GM23248 (cell line): ENCODE data around the gene COL17A1. TPM values are rescaled to one million over a fixed set of nuclear protein-coding genes. Genes with fewer than 3 reads are reported as not detected.

Experiments used
- DNase-seq: peaks from one replicate; pipeline ENCODE4 v3.0.0-alpha.2; 2015
- H2AFZ ChIP-seq: fragments of 200-600 bp; sonication (generic); 2 replicates; pipeline ENCODE4 v1.6.1; 2016; ENCODE audit warnings: antibody characterized with exemption
- H3F3A ChIP-seq: fragments of 200-600 bp; sonication (generic); 2 replicates; pipeline ENCODE4 v1.6.1; 2016; ENCODE audit warnings: mild to moderate bottlenecking, antibody characterized with exemption, mixed run types; ENCODE audit not compliant: insufficient read depth
- H3K27ac ChIP-seq: fragments of 200-600 bp; sonication (generic); 2 replicates; pipeline ENCODE4 v1.5.1; 2016; ENCODE audit warnings: mild to moderate bottlenecking
- H3K27me3 ChIP-seq: fragments of 200-600 bp; sonication (generic); replicated peaks from 2 replicates; pipeline ENCODE4 v1.6.1; 2016; ENCODE audit warnings: mild to moderate bottlenecking; ENCODE audit not compliant: insufficient read depth
- H3K36me3 ChIP-seq: fragments of 200-600 bp; sonication (generic); 2 replicates; pipeline ENCODE4 v1.6.1; 2016; ENCODE audit warnings: low read depth, mild to moderate bottlenecking
- H3K4me1 ChIP-seq: fragments of 200-600 bp; sonication (generic); 2 replicates; pipeline ENCODE4 v1.6.1; 2016; ENCODE audit warnings: mild to moderate bottlenecking; ENCODE audit not compliant: insufficient read depth
- H3K4me2 ChIP-seq: fragments of 200-600 bp; sonication (generic); one replicate; pipeline ENCODE4 v1.6.1; 2016; ENCODE audit warnings: mild to moderate bottlenecking; ENCODE audit not compliant: unreplicated experiment
- H3K4me3 ChIP-seq: fragments of 200-600 bp; sonication (generic); 2 replicates; pipeline ENCODE4 v1.5.1; 2016; ENCODE audit warnings: mild to moderate bottlenecking
- H3K79me2 ChIP-seq: fragments of 200-600 bp; sonication (generic); 2 replicates; pipeline ENCODE4 v1.6.1; 2016; ENCODE audit warnings: mild to moderate bottlenecking; ENCODE audit not compliant: insufficient read depth
- H3K9ac ChIP-seq: fragments of 200-600 bp; sonication (generic); 2 replicates; pipeline ENCODE4 v1.6.1; 2016; ENCODE audit warnings: mild to moderate bottlenecking
- H3K9me2 ChIP-seq: fragments of 200-600 bp; sonication (generic); 2 replicates; pipeline ENCODE4 v1.6.1; 2016; ENCODE audit warnings: mixed run types, mild to moderate bottlenecking, moderate library complexity; ENCODE audit not compliant: insufficient read depth
- H3K9me3 ChIP-seq: fragments of 200-600 bp; sonication (generic); one replicate; pipeline ENCODE4 v1.6.1; 2017; ENCODE audit warnings: low read depth
- H4K20me1 ChIP-seq: fragments of 200-600 bp; sonication (generic); 2 replicates; pipeline ENCODE4 v1.6.0; 2016; ENCODE audit not compliant: insufficient read depth
- EZH2 ChIP-seq: fragments of 200-600 bp; sonication (generic); IDR thresholded peaks from 2 replicates; pipeline ENCODE4 v1.6.1; 2018; ENCODE audit warnings: antibody characterized with exemption, mild to moderate bottlenecking; ENCODE audit not compliant: insufficient read depth, poor library complexity, severe bottlenecking
- EZH2phosphoT487 ChIP-seq: fragments of 200-600 bp; sonication (generic); IDR thresholded peaks from 2 replicates; pipeline ENCODE4 v1.6.1; 2018; ENCODE audit warnings: antibody characterized with exemption, moderate library complexity, mild to moderate bottlenecking, low read depth; ENCODE audit not compliant: insufficient read depth
- WGBS, 2 experiments: methylation state at CpG; one replicate each; pipeline ENCODE4 v1.1.6; 2015 to 2017; ENCODE audit warnings: low lambda C conversion rate in 2 of 2, low coverage in 1 of 2; ENCODE audit errors: missing lambda C conversion rate in 2 of 2; 5-methylcytosine and 5-hydroxymethylcytosine counted together
- in situ Hi-C: fragments of 300-500 bp; cut with MboI; formaldehyde crosslinking; loops from 2 replicates; pipeline ENCODE4 v1.15.0; 2020
- polyA plus RNA-seq: library from polyadenylated mRNA; unstranded; fragments of >200 nt; fragmentation: Nextera tagmentation; extraction: Ambion mirVana; gene quantifications from 2 replicates; pipeline ENCODE4 v1.2.1, GENCODE V29; 2016
- total RNA-seq: library from RNA; depleted of rRNA; stranded (reverse); fragments of >200 nt; shearing (Covaris generic); gene quantifications from 2 replicates; pipeline ENCODE4 v1.2.3, GENCODE V29; 2014

Gene COL17A1
- total and polyA plus RNA-seq, 2 experiments from 2014 or later, result 0.51 TPM; not detected in 1

DNA sequence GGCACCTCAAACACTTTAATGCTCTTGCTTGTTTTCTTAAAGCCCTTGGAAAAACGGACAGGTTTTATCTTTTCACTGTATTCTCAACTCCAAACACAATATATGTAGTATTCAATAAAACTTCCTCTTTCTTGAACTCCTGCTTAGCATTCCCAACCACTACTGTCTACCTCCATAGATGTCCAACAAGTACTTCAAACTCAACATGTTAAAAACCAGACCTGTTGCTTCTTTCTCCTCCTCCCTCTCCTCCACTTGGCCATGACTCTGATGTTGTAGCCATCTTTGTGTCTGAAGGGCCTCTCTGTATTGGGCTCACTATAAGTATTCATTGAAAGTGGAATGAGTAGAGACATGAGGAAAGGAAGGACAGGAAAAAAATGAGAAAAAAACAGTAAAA lies 16.2 kb upstream of the COL17A1 start:
- Histone ChIP-seq H3K9me2 (no peaks in the 10 kb centered on the region), H3K4me1 (peaks cover 16% of the 10 kb centered on the region; the same call in 1 of the 2 replicates), H3K4me3 (no peak overlapping the region), H3K9ac (no peak overlapping the region), H4K20me1 (no peaks in the 10 kb centered on the region), H3K27ac (no peak overlapping the region), H3K79me2 (no peaks in the 10 kb centered on the region), H2AFZ (no peak overlapping the region), H3K36me3 (no peaks in the 10 kb centered on the region), H3F3A (no peaks in the 10 kb centered on the region), H3K4me2 (no peak overlapping the region), H3K27me3 (no peaks in the 10 kb centered on the region; the same call in 1 of the 2 replicates), H3K9me3 (no peaks in the 10 kb centered on the region)
- TF ChIP-seq EZH2phosphoT487 (no peak), EZH2 (no peak)
- WGBS, 2 experiments, result 68 to 81% methylated on average over 1 of the region's 1 CpG
- in situ Hi-C loops, result no loop called here
- no peak for DNase-seq

DNA sequence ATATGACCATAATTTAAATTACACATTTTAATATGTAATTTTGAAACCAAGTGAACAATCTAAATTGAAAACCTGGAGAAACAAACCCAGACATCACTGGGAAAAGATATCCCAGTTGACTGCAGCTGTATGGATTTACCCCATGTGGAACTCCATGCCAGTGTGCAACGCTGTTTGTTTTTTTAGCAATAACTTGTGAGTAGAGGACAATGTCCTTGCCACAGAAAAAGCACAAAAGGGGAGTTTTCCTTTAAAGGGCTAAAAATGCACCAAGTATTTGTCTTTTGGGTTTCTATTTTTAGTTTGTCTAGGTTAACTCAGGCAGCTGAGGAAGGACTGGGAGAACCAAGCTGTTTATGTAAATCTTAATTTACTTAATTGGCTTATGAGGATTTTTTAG lies 15.1 kb upstream of the COL17A1 start:
- H3K9me2 ChIP-seq, result no peaks in the 10 kb centered on the region
- no peak overlapping the region for H2AFZ ChIP-seq
- H3K9ac ChIP-seq, result no peak overlapping the region
- no peak overlapping the region for H3K27ac ChIP-seq
- H3K4me2 ChIP-seq, result no peak overlapping the region
- DNase-seq, result no peak
- H3K36me3 ChIP-seq, result no peaks in the 10 kb centered on the region
- H4K20me1 ChIP-seq, result no peaks in the 10 kb centered on the region
- H3K27me3 ChIP-seq, result no peaks in the 10 kb centered on the region; the same call in 1 of the 2 replicates
- in situ Hi-C loops, result no loop called here
- H3K9me3 ChIP-seq, result no peaks in the 10 kb centered on the region
- H3K79me2 ChIP-seq, result no peaks in the 10 kb centered on the region
- peaks cover 16% of the 10 kb centered on the region; the same call in 1 of the 2 replicates for H3K4me1 ChIP-seq
- H3K4me3 ChIP-seq, result no peak overlapping the region
- 0% methylated on average over 1 of the region's 1 CpG for WGBS, 2 experiments
- no peaks in the 10 kb centered on the region for H3F3A ChIP-seq
- TF ChIP-seq EZH2phosphoT487 (no peak), EZH2 (no peak)

DNA sequence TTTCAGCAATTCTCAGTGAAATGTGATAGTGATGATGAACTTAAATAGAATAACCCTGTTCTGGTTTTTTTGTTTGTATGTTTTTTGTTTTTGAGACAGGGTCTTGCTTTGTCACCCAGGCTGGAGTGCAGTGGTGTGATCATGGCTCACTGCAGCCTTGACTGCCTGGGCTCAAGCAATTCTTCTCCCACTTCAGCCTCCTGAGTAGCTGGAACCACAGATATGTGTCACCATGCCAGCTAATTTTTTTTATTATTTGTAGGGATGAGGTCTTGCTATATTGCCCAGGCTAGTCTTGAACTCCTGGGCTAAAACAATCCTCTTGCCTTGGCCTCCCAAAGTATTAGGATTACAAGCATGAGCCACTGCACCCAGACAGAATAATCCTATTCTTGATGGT lies 14.3 kb upstream of the COL17A1 start:
- no peaks in the 10 kb centered on the region; the same call in 1 of the 2 replicates for H3K27me3 ChIP-seq
- no peaks in the 10 kb centered on the region for H3K9me2 ChIP-seq
- H3K9me3 ChIP-seq, result no peaks in the 10 kb centered on the region
- no peak overlapping the region for H2AFZ ChIP-seq
- TF ChIP-seq EZH2phosphoT487 (no peak), EZH2 (no peak)
- H3K4me3 ChIP-seq, result no peak overlapping the region
- H3K27ac ChIP-seq, result no peak overlapping the region
- peaks cover 16% of the 10 kb centered on the region; the same call in 1 of the 2 replicates for H3K4me1 ChIP-seq
- in situ Hi-C loops, result no loop called here
- no peaks in the 10 kb centered on the region for H3K36me3 ChIP-seq
- no peak overlapping the region for H3K4me2 ChIP-seq
- peak; percentile 9 for DNase-seq
- H3K79me2 ChIP-seq, result no peaks in the 10 kb centered on the region
- no peaks in the 10 kb centered on the region for H3F3A ChIP-seq
- no peaks in the 10 kb centered on the region for H4K20me1 ChIP-seq
- H3K9ac ChIP-seq, result no peak overlapping the region

DNA sequence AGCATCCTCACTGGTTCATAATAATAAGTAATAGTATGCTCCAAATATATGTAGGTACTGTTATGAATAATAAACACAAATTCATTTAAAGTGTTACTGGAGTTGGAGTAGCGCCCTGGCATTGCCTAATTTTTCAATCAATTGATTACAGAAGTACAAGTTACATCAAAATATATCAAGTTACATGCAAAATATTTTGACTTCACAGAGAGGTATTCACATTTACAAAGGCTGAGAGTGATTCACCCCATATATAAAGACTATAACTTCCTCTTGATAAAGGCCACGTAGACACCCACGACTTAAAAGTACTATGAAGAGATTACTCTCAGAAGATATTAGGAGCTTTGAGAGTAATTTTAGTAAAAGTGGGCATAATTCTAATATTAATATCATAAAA lies 13.6 kb upstream of the COL17A1 start:
- Histone ChIP-seq H3K79me2 (no peaks in the 10 kb centered on the region), H3K4me1 (peaks cover 16% of the 10 kb centered on the region; the same call in 1 of the 2 replicates), H3K9me3 (no peaks in the 10 kb centered on the region), H4K20me1 (no peaks in the 10 kb centered on the region), H3K9me2 (no peaks in the 10 kb centered on the region), H2AFZ (no peak overlapping the region), H3K27me3 (no peaks in the 10 kb centered on the region; the same call in 1 of the 2 replicates), H3K4me3 (no peak overlapping the region), H3K4me2 (no peak overlapping the region), H3K9ac (no peak overlapping the region), H3K36me3 (no peaks in the 10 kb centered on the region), H3F3A (no peaks in the 10 kb centered on the region), H3K27ac (no peak overlapping the region)
- DNase-seq, result peak; percentile 4
- in situ Hi-C loops, result no loop called here
- WGBS, 2 experiments, result 82 to 84% methylated on average over 3 of the region's 3 CpGs
- TF ChIP-seq EZH2phosphoT487 (no peak), EZH2 (no peak)

DNA sequence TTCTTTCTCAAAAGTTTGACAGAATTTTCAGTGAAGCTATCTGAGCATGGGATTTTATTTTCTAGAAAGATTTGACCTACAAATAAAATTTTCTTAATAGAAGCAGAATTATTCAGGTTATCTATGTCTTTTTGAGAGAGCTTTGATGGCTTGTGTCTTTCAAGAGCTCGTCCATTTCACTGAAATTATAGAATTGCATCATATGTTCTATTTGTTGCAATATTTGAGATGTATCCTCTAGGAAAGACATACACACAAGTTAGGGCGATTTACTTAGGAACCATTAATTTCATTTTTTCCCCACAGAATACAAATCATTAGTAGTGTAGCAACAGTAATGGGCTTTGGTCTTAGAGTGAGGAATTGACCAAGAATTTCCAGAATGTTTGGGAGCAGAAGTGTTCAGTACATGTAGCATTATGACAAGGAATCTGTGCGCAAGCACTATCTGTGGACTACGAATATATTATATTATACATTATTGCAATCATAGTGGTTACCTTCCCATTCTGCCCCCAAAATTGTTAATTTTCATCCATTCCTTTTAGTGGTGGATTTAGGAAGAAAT lies 12.8 kb upstream of the COL17A1 start:
- no peaks in the 10 kb centered on the region for H3K36me3 ChIP-seq
- DNase-seq, result peak; percentile 17
- H3K9me2 ChIP-seq, result no peaks in the 10 kb centered on the region
- H3K9me3 ChIP-seq, result no peaks in the 10 kb centered on the region
- H3K27me3 ChIP-seq, result no peaks in the 10 kb centered on the region; the same call in 1 of the 2 replicates
- no peak overlapping the region for H3K9ac ChIP-seq
- TF ChIP-seq EZH2phosphoT487 (no peak), EZH2 (no peak)
- peaks cover 16% of the 10 kb centered on the region; the same call in 1 of the 2 replicates for H3K4me1 ChIP-seq
- H3K27ac ChIP-seq, result no peak overlapping the region
- in situ Hi-C loops, result no loop called here
- 89 to 90% methylated on average over 4 of the region's 4 CpGs for WGBS, 2 experiments
- no peaks in the 10 kb centered on the region for H3K79me2 ChIP-seq
- H2AFZ ChIP-seq, result no peak overlapping the region
- H3K4me3 ChIP-seq, result no peak overlapping the region
- peaks cover 6% of the 10 kb centered on the region; the same call in 1 of the 2 replicates for H3F3A ChIP-seq
- no peak overlapping the region for H3K4me2 ChIP-seq
- H4K20me1 ChIP-seq, result no peaks in the 10 kb centered on the region
